ENCODE results near the gene LCK. TPM values are rescaled to one million over a fixed set of nuclear protein-coding genes. Genes with fewer than 3 reads are reported as not detected.

LCK gene
- total RNA-seq, 1 donor from 2014 or later, result 0.96 TPM

DNA sequence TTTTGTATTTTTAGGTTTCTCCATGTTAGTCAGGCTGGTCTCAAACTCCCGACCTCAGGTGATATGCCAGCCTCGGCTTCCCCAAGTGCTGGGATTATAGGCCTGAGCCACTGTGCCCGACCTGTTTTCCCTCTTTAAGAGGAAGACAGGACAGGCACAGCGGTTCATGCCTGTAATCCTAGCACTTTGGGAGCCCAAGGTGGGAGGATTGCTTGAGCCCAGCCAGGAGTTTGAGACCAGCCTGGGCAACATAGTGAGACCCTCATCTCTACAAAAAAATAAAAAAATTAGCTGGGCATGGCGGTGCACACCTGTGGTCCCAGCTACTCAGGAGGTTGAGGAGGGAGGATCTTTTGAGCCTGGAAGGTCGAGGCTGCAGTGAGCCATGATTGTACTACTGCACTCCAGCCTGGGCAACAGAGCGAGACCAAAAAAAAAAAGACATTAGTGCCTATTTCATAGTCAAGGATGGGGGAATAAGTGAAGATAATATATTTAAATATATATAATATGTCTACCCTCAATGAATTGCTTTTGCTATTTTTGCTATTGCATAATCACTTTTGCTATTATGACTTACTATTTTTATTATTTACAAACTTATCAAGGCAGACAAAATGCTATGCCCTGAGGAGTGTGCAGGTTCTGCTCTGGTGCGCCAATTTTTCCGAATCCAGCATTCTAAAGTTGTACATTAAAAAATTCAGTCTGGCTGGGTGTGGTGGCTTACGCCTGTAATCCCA, 67.2 kb downstream of the LCK start:
- DNase-seq (ENCODE audit: low spot score), result no peak

DNA sequence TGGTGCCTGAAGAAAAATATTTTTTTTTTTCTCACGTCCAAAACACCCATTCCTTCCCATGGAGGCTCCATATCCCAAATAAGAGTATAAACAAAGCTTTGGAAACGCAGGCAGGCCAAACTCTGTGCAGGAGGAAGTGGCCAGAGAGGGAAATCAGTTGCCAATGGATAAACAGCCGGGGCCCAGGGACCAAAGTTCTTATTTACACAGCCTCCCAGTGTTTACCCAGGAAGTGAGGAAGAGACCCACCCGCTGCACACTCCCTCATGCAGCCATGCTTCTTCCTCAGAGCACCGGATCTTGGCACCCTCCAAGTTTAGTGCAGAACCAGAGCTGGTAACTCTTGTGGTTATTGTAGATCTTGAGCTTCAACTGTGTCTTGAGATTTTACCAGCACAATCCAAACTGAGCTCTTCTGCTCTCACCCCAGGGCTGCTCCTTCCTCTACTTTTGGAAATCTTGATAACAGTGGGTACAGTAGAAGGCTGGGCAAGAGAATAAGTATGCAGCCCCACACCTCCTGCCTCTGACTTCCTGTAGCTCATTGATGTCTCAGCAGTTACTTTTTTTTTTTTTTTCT, 70.7 kb downstream of the LCK start:
- DNase-seq (ENCODE audit: low spot score), result no peak

GRCh38 chr1:32327204-32327603, 76.1 kb downstream of the LCK start:
- no peak for DNase-seq (ENCODE audit: low spot score)

DNA sequence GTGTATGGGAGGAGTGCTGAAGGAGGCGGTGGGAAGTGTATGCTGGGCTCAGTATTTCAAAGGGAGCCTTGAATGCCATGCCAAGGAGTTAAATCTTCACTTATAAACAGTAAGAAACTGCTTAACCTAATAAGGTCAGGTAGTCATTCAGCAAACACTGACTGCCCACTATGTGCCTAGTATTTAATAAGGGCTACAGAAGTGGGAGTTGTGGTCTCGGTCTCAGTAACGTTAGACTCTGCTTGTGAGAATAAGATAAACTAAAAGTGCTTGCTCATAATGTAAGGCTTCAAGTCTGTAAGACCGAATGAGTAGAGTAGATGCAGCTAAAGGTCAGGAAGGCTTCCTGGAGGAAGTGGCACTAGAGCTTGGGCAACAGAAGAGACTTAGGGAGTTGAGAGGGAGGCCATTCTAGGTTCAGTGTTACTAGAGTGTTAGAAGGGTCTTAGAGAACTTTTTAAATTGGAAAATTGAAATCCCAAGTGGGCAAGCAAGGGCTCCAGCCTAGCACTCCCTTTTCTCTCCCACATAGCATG, 78.9 kb downstream of the LCK start:
- no peak for DNase-seq (ENCODE audit: low spot score)

DNA sequence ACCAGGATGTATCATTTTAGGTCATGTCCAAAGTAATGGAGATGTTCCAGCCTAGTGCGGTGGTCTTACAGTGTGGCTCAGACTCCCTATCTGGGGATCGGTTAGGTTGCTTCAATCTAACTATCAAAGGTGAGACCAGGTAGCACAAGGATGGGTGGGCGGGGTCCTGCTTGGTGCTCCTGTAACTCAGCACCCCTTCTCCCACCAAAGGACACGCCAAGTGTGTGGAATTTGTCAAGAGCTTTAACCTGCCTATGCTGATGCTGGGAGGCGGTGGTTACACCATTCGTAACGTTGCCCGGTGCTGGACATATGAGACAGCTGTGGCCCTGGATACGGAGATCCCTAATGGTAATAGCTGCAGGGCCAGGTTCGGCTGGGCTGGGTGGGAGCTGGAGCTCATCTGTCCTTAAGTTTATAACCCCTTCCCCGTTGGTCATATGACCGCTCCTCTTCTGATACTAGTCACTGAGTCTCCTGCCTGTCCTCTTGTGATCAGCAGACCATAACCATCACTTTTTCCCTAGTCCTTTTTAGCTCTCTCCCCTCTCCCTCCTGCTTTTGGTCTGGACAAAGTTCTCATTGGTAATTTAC, 79.6 kb downstream of the LCK start:
- no peak for DNase-seq (ENCODE audit: low spot score)

GRCh38 chr1:32331549-32331948, 80.5 kb downstream of the LCK start:
- DNase-seq (ENCODE audit: low spot score), result no peak

- no peak for DNase-seq (ENCODE audit: low spot score)
Observed at GRCh38 chr1:32332290-32333079, 81.4 kb downstream of the LCK start.

GRCh38 chr1:32333251-32333963, 82.3 kb downstream of the LCK start:
- no peak for DNase-seq (ENCODE audit: low spot score)

DNA sequence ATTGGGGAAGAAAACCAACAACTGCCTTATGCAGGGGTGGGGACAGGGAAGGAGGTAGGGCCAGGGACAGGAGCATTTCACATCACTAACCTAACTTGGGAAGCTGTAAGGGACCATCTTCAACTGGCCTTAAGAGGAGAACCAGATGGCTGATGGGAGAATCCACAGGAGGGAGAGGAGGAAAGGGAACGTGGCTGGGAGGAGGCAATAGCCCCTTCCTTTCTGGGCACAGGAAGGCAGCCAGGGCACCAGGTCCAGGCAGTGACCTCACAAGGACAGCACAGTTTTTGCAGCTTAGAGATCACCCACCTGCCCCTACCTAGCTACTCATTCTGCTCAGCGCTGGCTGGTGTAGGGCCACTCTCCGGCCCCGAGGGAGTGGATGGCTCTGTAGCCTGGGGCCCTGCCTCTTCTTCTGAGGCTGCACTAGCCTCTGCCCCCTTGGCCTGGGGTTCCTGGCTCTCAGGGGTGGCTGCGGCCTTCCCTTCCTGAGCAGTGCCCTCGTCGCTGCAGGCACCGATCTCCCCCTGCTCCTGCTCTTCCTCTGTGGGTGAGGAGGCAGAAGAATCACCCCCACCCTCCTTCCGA, 83.3 kb downstream of the LCK start:
- DNase-seq (ENCODE audit: low spot score), result no peak

GRCh38 chr1:32334864-32335534, 83.9 kb downstream of the LCK start:
- DNase-seq (ENCODE audit: low spot score), result no peak

DNA sequence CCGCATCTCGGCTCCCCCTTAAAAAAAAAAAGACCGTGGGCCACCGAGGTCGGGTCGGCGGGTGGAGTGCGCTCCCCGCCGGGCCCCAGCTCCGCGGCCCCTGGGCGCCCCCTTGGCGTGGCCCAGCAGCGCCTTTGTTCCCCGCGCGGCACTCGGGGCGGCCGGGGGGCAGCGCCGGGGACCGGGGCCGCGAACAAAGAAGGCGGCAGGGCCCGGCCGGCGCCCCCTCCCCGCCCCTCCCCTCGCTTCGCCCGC, 84.4 kb downstream of the LCK start:
- DNase-seq (ENCODE audit: low spot score), result no peak

Other genes with a start within 250 kb of the LCK start
- 59.0 TPM for gene KHDRBS1, start 237.4 kb upstream of the LCK start, total RNA-seq (ENCODE audit: insufficient read depth, low replicate concordance)
- 0.96 TPM for gene TMEM39B, start 178.3 kb upstream of the LCK start, total RNA-seq (ENCODE audit: insufficient read depth, low replicate concordance)
- gene KPNA6, start 143.2 kb upstream of the LCK start, total RNA-seq (ENCODE audit: insufficient read depth, low replicate concordance), result 22.9 TPM
- gene TXLNA, start 71.6 kb upstream of the LCK start, total RNA-seq (ENCODE audit: insufficient read depth, low replicate concordance), result 40.9 TPM
- 7.2 TPM for gene CCDC28B, start 50.7 kb upstream of the LCK start, total RNA-seq (ENCODE audit: insufficient read depth, low replicate concordance)
- 1.7 TPM for gene IQCC, start 45.6 kb upstream of the LCK start, total RNA-seq (ENCODE audit: insufficient read depth, low replicate concordance)
- gene DCDC2B, start 42.2 kb upstream of the LCK start, total RNA-seq (ENCODE audit: insufficient read depth, low replicate concordance), result 0.72 TPM
- 5.5 TPM for gene TMEM234, start 28.9 kb upstream of the LCK start, total RNA-seq (ENCODE audit: insufficient read depth, low replicate concordance)
- 125 TPM for gene EIF3I, start 28.9 kb upstream of the LCK start, total RNA-seq (ENCODE audit: insufficient read depth, low replicate concordance)
- gene FAM167B, start 4.0 kb upstream of the LCK start, total RNA-seq (ENCODE audit: insufficient read depth, low replicate concordance), result not detected
- gene HDAC1, start 40.8 kb downstream of the LCK start, total RNA-seq (ENCODE audit: insufficient read depth, low replicate concordance), result 27.7 TPM
- 6.0 TPM for gene MARCKSL1, start 85.0 kb downstream of the LCK start, total RNA-seq (ENCODE audit: insufficient read depth, low replicate concordance)
- 1.7 TPM for gene FAM229A, start 111.2 kb downstream of the LCK start, total RNA-seq (ENCODE audit: insufficient read depth, low replicate concordance)
- 1.9 TPM for gene TSSK3, start 111.3 kb downstream of the LCK start, total RNA-seq (ENCODE audit: insufficient read depth, low replicate concordance)
- gene BSDC1, start 143.2 kb downstream of the LCK start, total RNA-seq (ENCODE audit: insufficient read depth, low replicate concordance), result 60.2 TPM
- gene ZBTB8B, start 213.8 kb downstream of the LCK start, total RNA-seq (ENCODE audit: insufficient read depth, low replicate concordance), result 2.6 TPM

All from umbilical cord (tissue), 2 donors.